ENCODE data around the gene RPTOR.

RPTOR gene

GRCh38 chr17:80894726-80895125 is 350.1 kb downstream of the RPTOR start:
- no peak for DNase-seq

DNA sequence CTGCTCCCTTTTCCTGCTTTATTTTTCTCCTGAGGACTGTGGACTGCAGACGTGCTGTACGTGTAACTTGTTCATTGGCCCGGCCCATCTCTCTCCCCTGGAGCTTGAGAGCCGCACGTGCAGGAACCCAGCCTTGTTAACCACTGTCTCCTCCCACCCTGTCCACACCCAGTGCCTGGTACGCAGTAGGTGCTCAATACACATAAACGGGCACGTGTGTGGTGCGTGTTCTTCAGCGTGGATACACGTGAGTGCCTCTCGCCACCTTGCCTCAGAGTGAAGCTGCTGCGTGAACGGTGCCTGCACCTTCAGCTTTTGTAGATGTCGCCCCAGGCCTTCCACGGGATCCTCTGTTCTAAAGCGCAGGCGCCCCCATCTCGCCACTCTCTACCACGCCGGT is 350.7 kb downstream of the RPTOR start:
- DNase-seq, result no peak

DNA sequence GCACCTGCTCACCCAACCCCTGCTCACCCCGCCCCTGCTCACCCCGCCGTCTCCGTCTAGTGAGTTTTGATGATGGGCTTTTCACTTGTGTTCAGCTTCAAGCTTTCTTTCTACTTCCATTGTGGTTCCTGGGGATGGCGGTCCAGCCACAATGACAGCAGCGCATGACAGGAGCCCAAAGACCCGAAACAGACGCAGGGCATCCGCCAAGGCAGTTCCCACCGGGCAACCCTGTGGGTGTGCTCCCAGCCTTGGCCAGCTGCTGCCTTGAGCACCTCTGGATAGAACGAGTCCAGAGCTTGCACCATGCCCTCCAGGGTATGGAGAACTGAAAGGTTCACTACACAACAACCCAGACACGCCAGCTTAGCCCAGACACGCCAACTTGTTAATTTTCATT is 354.1 kb downstream of the RPTOR start:
- peak; percentile 41 for DNase-seq

DNA sequence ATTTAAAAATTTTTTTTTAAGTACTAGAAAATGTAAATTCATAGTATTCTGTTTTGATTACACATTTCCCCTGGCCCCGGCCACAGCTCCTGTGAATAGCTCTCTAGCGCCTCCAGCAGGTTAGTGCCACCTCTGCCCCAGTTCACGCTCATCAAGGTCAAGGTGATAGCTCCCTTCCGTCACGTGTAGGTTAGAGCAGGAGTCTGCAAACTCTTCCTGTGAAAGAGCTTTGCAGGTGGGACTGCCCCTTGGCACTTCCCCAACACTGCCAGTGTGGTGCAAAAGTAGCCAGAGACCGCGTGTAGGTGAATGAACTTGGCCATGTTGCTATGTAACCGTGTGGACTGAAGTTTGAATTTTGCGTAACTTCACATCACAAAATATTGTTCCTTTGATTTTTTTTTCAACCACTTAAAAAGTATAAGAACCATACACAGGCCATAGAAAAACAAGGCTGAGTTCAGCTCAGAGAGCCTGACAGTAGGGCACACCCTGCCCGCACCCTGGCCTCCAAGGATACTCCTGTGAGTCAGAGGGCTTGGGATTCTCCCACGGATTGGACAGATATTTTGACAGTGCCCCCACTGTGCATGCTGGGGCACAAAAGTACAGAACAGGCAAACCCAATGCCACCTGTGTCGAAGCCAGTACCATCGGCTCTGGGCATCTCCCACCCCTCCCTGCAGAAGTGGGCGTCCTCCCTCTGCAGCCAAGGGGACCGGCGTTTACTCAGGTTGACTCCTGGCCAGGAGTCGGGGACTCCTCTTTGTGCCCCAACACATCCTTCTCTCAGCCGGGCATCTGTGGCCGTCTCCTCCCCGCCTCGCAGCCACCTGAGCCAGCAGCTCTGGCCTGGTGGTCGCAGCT is 355.0 kb downstream of the RPTOR start:
- no peak for DNase-seq

GRCh38 chr17:80901319-80901718 is 356.7 kb downstream of the RPTOR start:
- DNase-seq, result no peak

DNA sequence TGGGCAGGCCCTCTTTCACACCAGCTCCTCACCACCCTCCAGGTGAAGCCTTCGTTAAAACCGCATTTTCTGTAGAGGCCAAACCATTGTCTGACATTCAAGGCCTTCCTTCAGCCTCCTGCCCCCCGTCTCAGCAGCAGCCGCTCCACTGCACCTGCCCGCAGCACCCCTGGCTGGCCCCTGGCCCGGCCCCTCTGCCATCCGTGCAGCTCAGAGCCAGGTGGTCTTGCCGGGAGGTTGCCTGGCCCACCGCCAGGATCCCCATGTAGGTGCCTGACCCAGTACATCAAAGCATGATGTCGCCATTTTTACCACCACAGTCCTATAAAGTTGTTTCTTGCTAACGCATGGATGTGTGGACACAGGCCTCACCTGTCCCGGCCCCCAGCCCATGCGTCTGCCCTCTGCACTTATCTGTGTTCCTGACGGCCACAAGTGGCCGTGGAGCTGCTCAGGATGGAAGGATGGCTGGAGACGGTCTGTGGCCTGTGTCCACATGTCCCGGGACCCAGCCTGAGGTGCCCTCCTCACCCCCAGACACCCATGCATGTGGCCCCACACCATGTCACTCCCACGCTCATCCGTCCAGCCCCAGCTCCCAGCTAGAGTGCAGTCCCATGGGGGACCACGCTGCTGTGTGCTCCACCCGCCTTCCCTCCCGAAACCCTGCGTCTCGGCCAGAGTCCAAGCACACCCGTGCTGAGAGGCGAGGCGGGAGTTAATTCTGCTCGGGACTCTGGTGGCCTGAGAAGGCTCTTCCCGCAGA is 357.7 kb downstream of the RPTOR start:
- DNase-seq, result no peak

- no peak for DNase-seq
Observed at GRCh38 chr17:80902963-80903611, 358.4 kb downstream of the RPTOR start.

DNA sequence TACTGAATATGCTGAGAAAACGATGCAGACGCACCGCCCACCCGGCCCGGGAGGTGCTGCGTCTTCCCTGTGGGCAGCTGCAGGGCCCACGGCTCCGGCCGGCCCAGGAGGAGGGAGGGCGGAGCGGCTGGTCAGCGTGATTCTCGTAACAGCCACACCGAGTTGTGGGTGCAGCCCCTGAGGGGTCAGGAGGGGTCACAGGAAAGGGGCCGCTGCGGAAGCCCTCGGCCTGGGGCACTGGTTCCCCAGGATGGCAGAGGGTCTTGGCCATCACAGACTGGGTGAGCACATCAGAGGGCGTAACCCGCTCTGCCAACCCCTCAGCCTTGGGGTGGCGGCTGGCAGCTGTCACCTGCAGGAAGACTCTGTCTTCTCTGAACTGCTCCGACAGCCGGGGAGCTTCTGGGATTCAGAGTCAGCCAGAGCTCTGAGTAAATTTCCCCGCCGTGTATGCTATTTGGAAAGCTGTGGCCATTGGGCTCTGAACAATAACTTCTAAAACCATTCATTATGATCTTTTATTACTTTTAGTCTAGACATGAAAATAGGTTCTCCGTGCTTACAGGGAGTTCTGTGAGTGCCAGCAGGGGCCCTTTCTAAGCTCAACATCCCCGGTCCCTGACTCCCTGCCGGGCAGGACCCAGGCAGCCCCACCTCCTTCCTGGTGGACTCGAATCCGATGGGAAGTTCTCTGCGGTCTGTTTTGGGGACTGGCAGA is 359.6 kb downstream of the RPTOR start:
- DNase-seq, result no peak

DNA sequence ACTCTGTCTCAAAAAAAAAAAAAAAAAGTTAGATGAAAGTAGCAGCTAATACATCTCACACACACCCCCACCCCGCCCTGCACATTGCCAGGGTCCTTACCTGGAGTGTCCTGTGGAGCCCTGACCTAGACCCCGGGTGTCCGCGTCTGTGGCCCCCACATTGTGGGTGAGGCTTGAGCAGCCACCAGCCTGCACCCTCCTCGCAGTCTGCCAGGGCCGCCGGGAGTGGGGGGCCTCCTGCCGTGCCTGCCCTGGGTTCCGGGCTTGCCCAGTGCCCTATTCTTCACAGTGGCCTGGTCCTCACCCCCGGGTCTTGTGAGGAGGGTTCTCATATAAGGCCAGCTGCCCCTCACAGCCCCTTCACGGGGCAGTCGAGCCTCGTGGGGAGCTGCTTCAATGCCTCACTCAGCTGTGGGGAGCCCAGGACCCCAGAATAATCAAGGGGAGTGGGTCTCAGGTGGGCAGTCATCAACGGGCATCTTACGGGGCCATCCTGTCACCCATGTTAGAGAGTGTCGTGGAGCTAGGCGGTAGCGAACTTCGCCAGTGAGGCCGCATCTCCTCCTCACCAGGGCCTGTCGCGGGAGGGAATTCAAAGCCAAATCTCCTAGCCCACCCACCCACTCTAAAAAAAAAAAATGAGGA is 361.1 kb downstream of the RPTOR start:
- no peak for DNase-seq

DNA sequence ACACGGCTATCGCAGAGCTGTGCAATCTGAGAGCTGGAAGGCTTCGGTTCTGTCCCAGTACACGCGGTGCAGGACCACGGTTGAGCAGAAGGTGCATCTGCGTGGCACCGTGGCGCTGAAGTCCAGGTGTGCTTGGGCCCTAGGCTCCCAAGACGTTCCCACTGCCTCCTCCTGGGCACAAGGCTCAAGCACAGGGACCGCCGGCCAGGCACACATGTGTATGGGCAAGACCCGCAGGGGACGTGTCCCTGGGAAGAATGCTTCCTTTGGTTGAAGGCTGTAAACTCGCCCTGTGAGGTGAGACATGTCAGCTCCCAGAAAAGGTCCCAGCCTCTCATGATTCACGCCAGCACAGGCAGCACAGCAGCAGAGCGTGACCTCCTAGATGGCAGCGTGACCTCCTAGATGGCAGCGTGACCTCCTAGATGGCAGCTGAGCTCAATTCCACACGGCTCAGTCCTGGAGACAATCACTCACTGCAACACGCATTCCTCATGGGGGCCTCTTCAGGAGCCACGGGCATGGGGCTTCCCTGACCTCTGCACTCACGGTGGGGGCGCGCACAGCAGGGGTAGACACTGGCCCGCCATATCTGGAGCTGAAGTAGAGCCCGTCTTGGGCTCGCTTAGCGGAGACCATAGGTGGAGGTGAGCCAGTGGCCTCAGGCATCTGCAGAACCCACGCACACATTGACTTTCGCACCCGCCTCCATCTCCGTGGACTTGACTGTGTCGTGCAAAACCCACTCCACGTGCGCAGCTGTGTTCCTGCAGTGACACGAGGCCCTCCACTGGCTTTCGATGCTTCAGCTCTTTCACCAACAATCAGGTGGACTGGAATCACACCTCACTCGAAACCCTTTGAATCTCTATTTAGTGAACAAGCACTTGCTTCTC is 362.0 kb downstream of the RPTOR start:
- DNase-seq, result no peak

DNA sequence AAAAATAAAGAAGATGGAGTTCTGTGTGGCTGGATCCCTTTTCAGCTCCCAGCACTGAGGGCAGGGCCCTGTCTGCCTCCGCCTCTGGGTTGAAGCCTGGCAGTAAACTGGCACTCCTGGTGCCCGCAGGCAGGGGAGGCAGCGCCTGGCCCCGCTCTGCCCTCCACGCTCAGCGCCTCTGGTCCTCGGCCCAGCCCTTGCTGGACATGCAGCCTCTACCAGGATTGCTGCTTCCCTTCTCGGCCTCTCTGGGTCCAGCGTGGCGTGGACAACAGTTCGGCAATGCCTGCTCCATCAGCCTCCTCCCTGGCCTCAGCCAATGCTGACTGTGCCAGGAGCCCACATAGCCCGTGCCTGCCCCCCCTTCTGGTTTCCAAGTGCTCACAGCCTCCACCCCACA is 362.6 kb downstream of the RPTOR start:
- no peak for DNase-seq

DNA sequence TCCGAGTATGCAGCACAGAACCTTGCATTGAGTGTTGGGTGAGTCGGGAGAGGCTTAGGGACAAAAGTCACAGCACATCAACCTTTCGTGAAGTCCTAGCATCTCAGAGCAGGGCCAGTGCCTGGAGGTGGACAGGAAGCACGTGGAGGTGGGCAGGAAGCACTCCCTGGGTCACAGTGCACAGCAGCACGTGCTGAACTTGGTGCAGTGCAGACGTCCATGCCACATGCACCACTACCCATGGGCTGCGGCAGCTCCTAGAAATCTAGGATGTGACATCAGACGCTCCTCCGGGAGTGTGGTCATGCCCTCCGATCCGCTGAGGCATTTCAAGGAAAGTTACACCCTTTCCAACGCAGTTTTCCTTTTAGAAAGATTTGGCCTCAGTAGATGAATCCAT is 363.6 kb downstream of the RPTOR start:
- no peak for DNase-seq

- DNase-seq, result no peak
Observed at GRCh38 chr17:80908776-80909175, 364.1 kb downstream of the RPTOR start.

- DNase-seq, result no peak
Observed at GRCh38 chr17:80909635-80910034, 365.0 kb downstream of the RPTOR start.

- DNase-seq, result no peak
Observed at GRCh38 chr17:80910043-80910442, 365.4 kb downstream of the RPTOR start.

GRCh38 chr17:80912476-80912875 is 367.8 kb downstream of the RPTOR start:
- DNase-seq, result no peak

DNA sequence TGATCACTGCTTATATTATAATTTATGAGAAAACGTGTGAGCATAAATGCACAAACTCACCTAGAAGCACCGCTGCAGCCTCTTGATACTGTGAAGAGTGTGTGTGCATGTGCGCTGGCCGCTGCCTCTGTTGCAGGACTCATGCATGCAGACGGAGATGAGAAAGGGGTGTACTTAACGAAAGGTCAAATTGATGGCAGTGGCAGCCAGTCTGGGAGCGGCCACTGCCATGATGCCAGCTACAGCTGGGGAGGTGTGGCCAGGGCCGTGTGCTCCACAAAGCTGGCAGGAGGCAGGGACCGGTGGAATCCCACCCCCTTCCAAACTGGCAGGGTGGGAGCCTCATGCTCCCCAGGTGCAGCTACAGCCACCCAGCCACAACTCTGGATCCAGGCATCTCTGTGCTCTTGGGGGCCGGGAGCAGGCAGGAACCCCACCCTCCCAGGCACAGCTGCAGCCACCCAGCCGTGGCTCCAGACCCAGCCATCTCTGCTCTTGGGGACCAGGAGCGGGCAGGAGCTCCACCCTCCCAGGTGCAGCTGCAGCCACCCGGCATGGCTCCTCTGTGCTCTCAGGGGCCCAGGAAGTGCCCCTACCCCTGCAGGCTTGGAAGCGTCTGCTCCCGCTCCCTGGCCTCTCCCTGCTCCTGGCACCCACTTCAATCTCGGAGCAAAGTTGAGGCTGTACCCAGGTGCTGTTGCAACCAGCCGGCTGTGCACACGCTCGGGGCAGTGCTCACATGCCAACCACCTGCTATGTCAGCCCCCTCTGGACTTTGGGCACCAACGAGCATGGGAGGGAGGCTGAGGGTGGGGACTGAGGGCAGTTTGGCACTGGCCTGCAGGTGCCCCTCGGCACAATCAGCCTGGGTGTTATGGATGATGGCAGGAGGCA is 369.5 kb downstream of the RPTOR start:
- DNase-seq, result no peak

DNA sequence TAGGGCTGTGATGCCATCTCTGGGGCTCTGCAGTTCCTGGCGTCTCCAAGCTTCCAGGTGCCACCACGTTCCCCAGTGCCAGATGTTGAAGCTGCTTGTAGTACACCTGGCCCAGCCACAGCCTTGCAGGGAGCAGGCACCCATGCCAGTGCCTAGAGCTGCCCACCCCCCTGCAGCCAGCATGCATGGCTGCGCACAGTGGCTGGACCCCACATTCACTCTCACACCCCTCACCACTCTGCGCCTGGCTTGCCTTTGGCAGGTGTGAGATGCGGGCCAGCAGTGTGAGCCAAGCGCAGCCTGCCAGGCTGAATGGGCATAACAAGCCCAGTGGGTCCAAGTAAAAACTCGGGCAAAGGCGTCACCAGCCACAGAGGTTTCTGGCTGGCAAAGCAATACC is 371.6 kb downstream of the RPTOR start:
- no peak for DNase-seq

DNA sequence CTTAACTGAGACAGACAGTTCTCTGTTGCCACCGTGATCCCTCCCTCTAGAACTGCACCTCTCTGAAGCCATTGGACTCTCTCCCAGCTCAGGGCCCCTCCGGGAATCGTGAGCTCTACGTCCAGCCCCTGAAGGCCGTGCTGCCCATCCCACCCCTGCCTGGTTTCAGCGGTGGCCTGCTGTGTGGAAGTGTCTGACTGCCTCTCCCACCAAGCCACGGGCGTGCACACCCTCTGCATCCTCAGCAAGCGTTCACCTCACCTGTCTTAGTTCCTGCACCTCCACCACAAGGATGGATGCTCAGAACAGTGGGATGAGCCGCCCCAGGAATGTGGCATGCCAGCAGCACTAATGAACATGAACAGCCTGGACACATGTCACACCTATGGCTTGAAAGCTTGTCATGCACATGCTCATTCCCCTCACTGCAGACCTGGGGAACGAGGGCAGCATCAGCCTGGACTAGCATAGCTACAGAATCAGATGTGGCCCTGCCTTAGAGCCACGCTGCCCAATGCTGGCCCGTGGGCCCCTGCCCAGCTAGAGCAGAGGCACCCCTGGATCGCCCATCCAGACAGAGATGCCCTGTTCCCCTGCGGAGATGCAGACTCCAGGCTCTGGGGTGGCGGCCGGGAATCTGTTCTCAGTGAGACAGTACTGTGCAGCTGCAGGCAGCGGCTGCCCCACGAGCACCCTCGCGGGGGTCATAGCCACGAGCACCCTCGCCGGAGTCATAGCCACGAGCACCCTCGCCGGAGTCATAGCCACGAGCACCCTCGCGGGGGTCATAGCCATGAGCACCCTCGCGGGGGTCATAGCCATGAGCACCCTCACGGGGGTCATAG is 373.3 kb downstream of the RPTOR start:
- DNase-seq, result no peak
